Cerebellar cortex (tissue), 1 donor: ENCODE data around the gene ERAL1.
"Not testable (repeated sequence)": the region's sequence is repeated elsewhere in the genome, so short reads cannot be mapped to it uniquely, and the experiment has no call there.

Experiments
- DNase-seq: peaks from one replicate; pipeline ENCODE4 v3.0.0-alpha.2; 2015; ENCODE audit warnings: low spot score

Gene ERAL1

GRCh38 chr17:28853295-28853694 lies 1.5 kb upstream of the ERAL1 start:
- no peak for DNase-seq

DNA sequence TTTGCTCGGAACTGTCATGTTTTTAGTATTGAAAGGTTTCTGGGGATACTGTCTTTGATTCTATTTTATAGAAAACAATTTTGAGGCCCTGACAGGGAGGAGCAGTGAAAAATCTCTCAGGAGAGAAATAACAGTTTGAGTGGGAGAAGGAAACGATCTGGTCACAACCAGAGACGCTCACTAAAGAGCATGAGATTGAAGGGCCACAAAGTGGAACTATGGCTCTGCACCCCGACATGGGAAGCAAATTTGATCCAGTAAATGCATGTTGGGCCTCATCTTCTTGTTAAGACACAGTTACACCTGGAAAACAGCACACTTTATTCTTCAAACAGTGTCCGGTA lies 492 bp downstream of the ERAL1 start:
- no peak for DNase-seq

DNA sequence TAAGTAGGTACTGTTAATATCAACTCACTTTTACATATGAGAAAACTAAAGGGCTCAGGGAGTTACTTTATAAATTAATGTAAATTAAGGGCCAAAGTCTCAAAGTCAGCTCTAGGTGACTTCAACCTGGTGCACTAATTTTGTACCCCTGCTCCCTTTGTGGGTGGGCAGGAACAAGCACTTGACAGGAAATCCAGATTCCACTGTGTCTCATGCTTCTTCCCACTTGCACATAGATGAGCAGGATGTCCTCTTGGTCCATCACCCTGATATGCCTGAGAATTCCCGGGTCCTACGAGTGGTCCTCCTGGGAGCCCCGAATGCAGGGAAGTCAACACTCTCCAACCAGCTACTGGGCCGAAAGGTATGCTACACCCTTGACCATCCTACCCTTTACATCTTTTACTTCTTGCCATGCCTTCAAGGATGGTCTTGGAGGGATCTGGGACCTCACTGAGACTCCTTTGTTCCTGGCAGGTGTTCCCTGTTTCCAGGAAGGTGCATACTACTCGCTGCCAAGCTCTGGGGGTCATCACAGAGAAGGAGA lies 1.3 kb downstream of the ERAL1 start:
- no peak for DNase-seq

GRCh38 chr17:28857905-28858800 lies 3.3 kb downstream of the ERAL1 start:
- no peak for DNase-seq

- no peak for DNase-seq
Observed at GRCh38 chr17:28858801-28859355, 4.1 kb downstream of the ERAL1 start.

DNA sequence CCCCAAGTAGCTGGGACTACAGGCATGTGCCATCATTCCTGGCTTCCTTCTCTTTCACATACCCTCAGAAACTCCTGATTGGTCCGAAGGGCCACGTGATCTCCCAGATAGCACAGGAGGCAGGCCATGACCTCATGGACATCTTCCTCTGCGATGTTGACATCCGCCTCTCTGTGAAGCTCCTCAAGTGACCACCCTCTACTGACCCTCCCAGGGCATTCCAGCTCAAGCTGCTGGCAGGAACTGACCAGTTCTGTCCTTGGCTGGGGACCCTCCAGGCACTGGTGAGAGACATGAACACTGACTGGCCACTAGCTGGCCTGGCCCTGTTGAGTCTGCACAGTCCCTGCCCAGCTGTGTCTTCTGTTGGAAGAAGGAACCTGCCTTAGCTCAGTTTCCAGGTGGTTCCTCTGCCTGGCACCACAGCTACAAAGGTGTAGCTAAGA lies 5.6 kb downstream of the ERAL1 start:
- DNase-seq = no peak

GRCh38 chr17:28861393-28862203 lies 6.8 kb downstream of the ERAL1 start:
- no peak for DNase-seq

DNA sequence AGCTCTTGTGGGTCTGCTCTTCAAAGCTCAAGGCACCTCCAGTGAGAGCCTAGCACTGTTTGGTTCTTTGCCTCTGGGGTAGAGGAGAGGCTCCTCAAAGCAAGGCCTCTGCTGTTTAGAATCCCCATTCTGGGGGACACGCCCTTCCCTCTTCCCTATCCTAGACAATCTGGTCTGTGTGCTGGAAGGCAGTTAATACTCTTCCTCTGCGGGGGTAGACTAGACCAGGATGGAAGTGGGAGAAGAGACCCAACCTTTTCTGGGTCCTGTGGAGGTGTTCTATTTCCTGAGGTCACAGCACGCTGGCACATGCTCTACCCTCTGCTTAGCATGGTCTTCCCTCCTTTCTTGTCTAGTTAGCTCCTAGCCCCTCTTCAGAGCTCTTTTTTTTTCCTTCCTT lies 7.7 kb downstream of the ERAL1 start:
- DNase-seq = no peak

DNA sequence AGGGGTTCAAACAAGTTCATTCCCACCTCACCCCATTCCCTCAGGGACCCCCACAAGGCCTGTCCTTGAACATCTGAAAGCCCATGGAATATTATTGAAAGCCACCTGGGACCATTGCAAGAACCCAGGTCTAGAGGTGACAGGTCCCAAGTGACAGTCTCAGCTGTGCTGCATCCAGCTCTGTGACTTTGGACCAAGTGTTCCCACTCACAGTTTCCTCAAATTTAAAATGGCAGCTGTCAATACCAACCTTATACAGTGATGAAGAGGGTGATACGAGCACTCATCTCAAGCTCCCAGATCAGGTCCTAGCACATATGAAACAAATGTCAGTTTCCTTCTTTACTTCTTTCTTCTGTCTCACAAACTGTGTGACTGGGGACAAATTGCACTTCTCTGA lies 9.1 kb downstream of the ERAL1 start:
- DNase-seq = no peak

- no peak for DNase-seq
Observed at GRCh38 chr17:28864991-28865849, 10.4 kb downstream of the ERAL1 start.

GRCh38 chr17:28865946-28866752 lies 11.3 kb downstream of the ERAL1 start:
- no peak for DNase-seq

DNA sequence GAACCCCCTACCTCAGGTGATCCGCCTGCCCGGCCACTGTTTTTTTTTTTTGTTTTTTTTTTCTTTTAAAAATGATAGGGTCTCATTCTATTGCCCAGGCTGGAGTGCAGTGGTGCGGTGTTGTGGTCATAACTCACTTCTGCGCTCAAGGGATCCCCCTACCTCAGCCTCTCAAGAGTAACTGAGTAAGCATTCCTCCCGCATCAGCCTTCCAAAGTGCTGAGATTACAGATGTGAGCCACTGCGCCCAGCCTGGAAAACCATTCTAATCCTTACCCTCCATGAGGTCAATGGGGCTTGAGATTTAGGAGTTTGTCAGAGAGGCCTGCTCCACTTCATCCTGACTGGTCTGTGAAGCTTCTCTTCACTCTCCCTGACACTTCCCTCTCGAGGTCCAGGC lies 12.5 kb downstream of the ERAL1 start:
- DNase-seq = no peak

DNA sequence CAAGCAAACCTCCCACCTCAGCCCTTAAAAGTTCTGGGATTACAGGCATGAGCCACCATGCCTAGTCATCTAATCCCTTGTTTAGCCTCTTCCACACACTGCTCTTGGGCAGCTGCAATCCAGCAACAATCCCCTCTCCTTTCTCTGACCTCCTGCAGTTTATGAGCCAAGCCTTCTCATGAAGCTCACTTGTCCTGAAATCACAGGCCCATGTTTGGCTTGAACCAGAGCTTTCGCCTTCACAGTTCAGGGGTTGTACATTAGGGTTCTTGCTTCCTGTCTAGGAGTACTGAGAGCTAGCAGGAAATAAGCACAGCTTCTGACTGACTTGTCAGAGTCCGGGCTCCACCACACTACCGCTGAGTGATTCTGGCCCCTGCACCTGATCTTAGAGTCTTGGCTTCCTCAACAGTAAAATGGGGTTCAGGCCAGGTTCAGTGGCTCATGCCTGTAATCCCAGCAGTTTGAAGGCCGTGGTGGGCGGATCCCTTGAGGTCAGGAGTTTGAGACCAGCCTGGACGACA lies 16.3 kb downstream of the ERAL1 start:
- DNase-seq = no peak

- DNase-seq = no peak
Observed at GRCh38 chr17:28873839-28874238, 19.0 kb downstream of the ERAL1 start.

GRCh38 chr17:28874750-28875149 lies 19.9 kb downstream of the ERAL1 start:
- DNase-seq = no peak

GRCh38 chr17:28875848-28876550 lies 21.2 kb downstream of the ERAL1 start:
- no peak for DNase-seq

- not testable (repeated sequence) for DNase-seq
Observed at GRCh38 chr17:28877150-28877711, 22.4 kb downstream of the ERAL1 start.

- DNase-seq = no peak
Observed at GRCh38 chr17:28878158-28878910, 23.5 kb downstream of the ERAL1 start.

DNA sequence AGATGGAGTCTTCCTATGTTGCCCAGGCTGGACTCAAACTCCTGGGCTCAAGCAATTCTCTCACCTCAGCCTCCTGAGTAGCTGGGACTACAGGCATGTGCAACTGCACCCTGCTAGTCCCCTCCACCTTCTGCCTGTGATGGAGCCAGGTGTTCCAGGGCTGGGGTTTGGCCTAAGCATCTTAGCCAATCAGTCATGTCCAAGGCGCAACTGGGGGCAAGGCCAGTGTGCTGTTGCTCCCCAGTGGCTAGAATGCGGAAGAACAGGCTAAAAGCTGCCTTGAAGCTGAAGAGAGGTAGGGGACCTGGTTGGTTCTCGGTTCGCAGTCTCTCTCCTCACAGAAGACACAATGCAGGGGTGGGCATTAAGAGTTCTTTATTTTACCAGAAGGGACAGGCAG lies 24.2 kb downstream of the ERAL1 start:
- peak; percentile 51 for DNase-seq
